Measurements from ENCODE around the gene OR5A1. TPM values are rescaled to one million over a fixed set of nuclear protein-coding genes. Genes with fewer than 3 reads are reported as not detected.

OR5A1 gene
- not detected for total RNA-seq (2021; fragmentation: NEBNext Ultra II Directional; extraction: Animal tissue kit (Norgen Biotek cat#: 25700))
- long read RNA-seq: 0 reads

GRCh38 chr11:59436169-59436568 is at the start of gene OR5A1:
OR5A1 (plus strand) TSS chr11:59436469; CDS start chr11:59443169, 6,700 bp downstream.
- DNase-seq: no peak
- Mint-ChIP-seq H3K27ac (no peak within 1 kb of the TSS), H3K27me3 (ENCODE audit: insufficient read depth) (no peaks in the 10 kb centered on the region; the same call in 1 of the 2 replicates), H3K9me3 (no peaks in the 10 kb centered on the region), H3K4me1 (ENCODE audit: low read depth) (no peaks in the 10 kb centered on the region), H3K4me3 (no peak within 1 kb of the TSS), H3K36me3 (ENCODE audit: low read depth) (no peaks in the 10 kb centered on the region)
- TF ChIP-seq, protein P1, sequence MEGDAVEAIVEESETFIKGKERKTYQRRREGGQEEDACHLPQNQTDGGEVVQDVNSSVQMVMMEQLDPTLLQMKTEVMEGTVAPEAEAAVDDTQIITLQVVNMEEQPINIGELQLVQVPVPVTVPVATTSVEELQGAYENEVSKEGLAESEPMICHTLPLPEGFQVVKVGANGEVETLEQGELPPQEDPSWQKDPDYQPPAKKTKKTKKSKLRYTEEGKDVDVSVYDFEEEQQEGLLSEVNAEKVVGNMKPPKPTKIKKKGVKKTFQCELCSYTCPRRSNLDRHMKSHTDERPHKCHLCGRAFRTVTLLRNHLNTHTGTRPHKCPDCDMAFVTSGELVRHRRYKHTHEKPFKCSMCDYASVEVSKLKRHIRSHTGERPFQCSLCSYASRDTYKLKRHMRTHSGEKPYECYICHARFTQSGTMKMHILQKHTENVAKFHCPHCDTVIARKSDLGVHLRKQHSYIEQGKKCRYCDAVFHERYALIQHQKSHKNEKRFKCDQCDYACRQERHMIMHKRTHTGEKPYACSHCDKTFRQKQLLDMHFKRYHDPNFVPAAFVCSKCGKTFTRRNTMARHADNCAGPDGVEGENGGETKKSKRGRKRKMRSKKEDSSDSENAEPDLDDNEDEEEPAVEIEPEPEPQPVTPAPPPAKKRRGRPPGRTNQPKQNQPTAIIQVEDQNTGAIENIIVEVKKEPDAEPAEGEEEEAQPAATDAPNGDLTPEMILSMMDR (IDR thresholded peaks at IDR 0.05): no peak

- Mint-ChIP-seq H3K9me3 (peaks cover 11% of the 10 kb centered on the region), H3K27me3 (ENCODE audit: insufficient read depth) (no peaks in the 10 kb centered on the region), H3K4me1 (ENCODE audit: low read depth) (no peaks in the 10 kb centered on the region), H3K36me3 (ENCODE audit: low read depth) (no peaks in the 10 kb centered on the region), H3K4me3 (no peak overlapping the region), H3K27ac (no peak overlapping the region)
- no peak for DNase-seq
- TF ChIP-seq, protein P1 (IDR thresholded peaks at IDR 0.05): no peak
Observed at GRCh38 chr11:59394186-59394585, 42.1 kb upstream of the OR5A1 start.

DNA sequence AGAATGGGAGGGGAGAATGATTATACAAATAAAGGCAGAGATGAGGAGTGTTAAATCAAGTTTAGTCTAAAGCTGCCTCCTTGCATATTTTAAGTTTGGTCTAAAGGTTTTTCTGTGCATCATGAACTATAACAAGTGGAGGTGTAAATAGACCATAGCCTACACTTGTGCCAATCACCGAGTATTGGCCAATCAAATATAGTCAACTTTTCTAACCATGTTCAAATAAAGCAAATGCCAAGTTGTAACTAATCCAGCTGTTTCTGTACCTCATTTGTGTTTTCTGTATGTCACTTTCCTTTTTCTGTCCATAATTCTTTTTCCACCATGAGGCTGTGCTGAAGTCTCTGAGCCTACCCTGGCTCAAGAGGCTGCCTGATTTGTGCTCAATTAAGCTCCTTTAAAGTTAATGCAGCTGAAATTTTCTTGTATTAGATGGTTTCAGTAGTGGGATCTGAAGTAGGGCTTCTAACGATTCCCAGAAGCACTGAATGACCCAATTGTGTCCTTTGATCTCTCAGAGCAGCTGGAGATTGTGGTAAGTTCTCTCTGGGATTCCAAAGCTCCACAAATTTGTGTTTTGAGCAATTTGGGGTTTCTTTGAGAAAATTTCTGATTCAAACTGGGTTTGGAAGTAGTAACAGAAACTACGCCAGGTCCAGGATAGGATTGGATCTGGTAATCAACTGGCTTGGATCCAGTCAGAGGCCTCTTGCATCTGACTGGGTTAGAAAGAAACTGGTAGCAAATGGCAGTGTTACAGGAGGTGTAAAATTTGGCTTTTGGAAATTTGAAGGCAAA is 35.6 kb upstream of the OR5A1 start:
- Mint-ChIP-seq H3K4me3 (no peak overlapping the region), H3K36me3 (ENCODE audit: low read depth) (no peaks in the 10 kb centered on the region), H3K4me1 (ENCODE audit: low read depth) (no peaks in the 10 kb centered on the region), H3K27me3 (ENCODE audit: insufficient read depth) (no peaks in the 10 kb centered on the region), H3K9me3 (peaks cover 39% of the 10 kb centered on the region), H3K27ac (no peak overlapping the region)
- TF ChIP-seq, protein P1 (IDR thresholded peaks at IDR 0.05): no peak
- no peak for DNase-seq

- no peak for DNase-seq
- no peaks in the 10 kb centered on the region for H3K4me1 Mint-ChIP-seq (ENCODE audit: low read depth)
- no peak overlapping the region for H3K4me3 Mint-ChIP-seq
- H3K36me3 Mint-ChIP-seq (ENCODE audit: low read depth): no peaks in the 10 kb centered on the region
- H3K9me3 Mint-ChIP-seq: peaks cover 44% of the 10 kb centered on the region
- TF ChIP-seq, protein P1 (IDR thresholded peaks at IDR 0.05): peak; percentile 25; the same call in 1 of the 2 replicates
- H3K27ac Mint-ChIP-seq: no peak overlapping the region
- H3K27me3 Mint-ChIP-seq (ENCODE audit: insufficient read depth): no peaks in the 10 kb centered on the region
Observed at GRCh38 chr11:59401262-59401552, 35.1 kb upstream of the OR5A1 start.

GRCh38 chr11:59403546-59403945 is 32.7 kb upstream of the OR5A1 start:
- no peak overlapping the region for H3K4me3 Mint-ChIP-seq
- no peaks in the 10 kb centered on the region for H3K4me1 Mint-ChIP-seq (ENCODE audit: low read depth)
- H3K36me3 Mint-ChIP-seq (ENCODE audit: low read depth): no peaks in the 10 kb centered on the region
- no peak overlapping the region for H3K27ac Mint-ChIP-seq
- DNase-seq: no peak
- no peaks in the 10 kb centered on the region for H3K27me3 Mint-ChIP-seq (ENCODE audit: insufficient read depth)
- TF ChIP-seq, protein P1 (IDR thresholded peaks at IDR 0.05): no peak
- peaks cover 47% of the 10 kb centered on the region for H3K9me3 Mint-ChIP-seq

All from HFFc6 (cell line).